ENCODE data around the gene CTAGE15. TPM values are rescaled to one million over a fixed set of nuclear protein-coding genes. Genes with fewer than 3 reads are reported as not detected.
"Not testable (repeated sequence)": the region's sequence is repeated elsewhere in the genome, so short reads cannot be mapped to it uniquely, and the experiment has no call there.

The CTAGE15 gene
- not detected in 2 replicates for polyA plus RNA-seq (2014; cell fraction: cytosol; rRNA removed)
- not detected in 2 replicates for polyA plus RNA-seq (2014; cell fraction: nucleus; rRNA removed)

DNA sequence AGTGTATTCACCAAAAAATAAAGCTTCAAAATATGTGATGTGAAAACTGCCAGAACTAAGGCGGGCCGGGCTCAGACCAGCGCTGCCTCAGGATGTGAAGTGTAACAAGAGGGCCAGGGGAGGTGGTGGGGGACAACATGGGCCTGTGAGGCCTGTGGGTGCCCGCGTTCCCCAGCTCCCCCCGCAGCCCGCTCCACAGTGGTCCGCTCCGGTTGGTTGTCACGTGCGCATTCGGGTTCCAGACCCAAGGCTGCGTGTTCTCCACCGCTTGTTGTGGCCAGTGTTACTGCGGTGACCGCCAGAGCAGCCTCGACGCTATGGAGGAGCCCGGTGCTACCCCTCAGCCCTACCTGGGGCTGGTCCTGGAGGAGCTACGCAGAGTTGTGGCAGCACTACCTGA is at the start of gene CTAGE15:
CTAGE15 (plus strand) TSS at position 301 of the 400 bp plus-strand sequence; CDS start at position 318, 17 bp downstream.
- not testable (repeated sequence) for DNase-seq (ENCODE audit: low spot score)

GRCh38 chr7:143522309-143522916 is 49.2 kb upstream of the CTAGE15 start:
- not testable (repeated sequence) for DNase-seq (ENCODE audit: low spot score)

GRCh38 chr7:143531169-143531926 is 40.3 kb upstream of the CTAGE15 start:
- not testable (repeated sequence) for DNase-seq (ENCODE audit: low spot score)

- not testable (repeated sequence) for DNase-seq (ENCODE audit: low spot score)
Observed at GRCh38 chr7:143531932-143532331, 39.7 kb upstream of the CTAGE15 start.

DNA sequence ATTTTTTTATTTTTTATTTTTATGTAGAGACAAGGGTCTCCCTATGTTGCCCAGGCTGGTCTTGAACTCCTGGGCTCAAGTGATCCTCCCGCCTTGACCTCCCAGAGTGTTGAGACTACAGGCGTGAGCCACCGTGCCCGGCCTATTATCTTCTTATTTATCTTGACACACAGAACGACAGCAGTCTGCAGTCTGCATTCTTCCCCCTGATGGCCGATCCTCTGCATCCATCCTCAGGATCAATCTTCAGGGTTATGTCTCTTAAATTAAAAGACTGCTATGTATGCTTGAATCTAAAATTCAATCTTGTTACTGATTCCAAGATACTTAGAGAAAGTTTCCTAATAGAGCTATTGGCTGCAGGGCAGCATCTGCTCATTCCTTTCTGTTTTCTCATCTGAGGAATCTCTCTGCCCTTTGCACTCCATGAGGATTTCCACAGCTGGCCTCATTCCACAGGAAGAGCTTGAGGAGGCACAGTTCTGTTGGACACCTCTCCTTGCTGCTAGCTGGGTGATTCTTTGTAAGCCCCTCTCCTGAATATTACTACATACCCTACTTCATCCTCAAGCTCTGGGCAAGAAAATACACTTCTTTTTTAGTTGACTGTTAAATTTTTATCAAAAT is 38.3 kb upstream of the CTAGE15 start:
- DNase-seq (ENCODE audit: low spot score), result not testable (repeated sequence)

DNA sequence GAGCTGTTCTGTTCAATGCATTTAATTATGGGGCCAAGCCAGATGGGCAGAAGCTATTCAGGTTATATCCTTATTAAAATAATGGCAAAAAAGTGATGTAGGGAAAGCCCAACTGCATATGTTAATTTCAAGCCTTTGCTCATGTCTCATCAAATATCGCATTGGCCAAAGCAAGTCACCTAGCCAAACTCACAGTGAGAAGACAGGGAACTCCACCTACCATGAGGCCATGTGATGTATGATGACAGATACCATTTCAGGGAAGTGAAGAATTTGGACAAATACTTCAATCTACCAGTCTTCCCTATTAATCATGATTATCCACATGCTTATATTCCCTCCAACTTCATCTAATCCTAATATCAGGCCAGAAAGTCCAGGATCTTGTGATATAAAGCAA is 35.2 kb upstream of the CTAGE15 start:
- not testable (repeated sequence) for DNase-seq (ENCODE audit: low spot score)

GRCh38 chr7:143543288-143544038 is 28.1 kb upstream of the CTAGE15 start:
- DNase-seq (ENCODE audit: low spot score), result not testable (repeated sequence)

DNA sequence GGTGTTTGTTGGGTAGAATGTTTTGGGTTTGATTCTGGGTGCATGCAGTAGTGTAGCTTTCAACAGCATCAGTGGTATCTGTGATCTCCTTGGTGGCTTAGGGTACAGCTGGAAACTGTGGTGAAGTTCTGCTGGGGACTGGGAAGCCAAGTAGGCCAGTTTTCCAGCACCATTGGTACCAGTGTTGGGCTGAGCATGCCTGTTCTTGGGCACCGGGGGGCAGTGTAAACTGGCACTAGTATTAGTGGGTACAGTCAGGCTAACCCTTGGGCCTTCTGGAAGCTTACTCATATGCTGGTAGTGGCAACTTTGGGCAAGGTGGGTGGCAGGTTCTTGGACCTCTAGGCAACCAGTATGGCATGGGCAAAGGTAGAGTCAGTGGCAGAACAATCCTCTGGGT is 15.6 kb upstream of the CTAGE15 start:
- not testable (repeated sequence) for DNase-seq (ENCODE audit: low spot score)

GRCh38 chr7:143563306-143563705 is 8.3 kb upstream of the CTAGE15 start:
- DNase-seq (ENCODE audit: low spot score), result not testable (repeated sequence)

- DNase-seq (ENCODE audit: low spot score), result not testable (repeated sequence)
Observed at GRCh38 chr7:143566001-143566400, 5.6 kb upstream of the CTAGE15 start.

DNA sequence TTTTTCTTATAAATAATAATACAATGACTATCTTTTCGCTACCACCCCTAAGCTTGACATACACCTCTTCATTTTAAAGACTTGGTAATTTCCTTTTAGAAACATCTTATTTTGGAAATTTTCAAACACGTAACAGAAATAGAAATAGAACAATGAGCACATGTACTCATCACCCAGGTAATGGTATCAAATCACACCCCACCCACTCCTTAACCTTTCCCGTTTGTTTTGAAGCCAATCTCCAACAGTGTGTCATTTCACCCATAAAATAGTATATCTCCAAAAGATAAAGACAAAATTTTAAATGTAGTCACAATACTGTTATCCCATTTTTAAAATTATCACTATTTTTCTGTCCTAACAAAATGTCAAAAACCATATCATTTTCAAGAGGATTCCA is 16.6 kb downstream of the CTAGE15 start:
- not testable (repeated sequence) for DNase-seq (ENCODE audit: low spot score)

DNA sequence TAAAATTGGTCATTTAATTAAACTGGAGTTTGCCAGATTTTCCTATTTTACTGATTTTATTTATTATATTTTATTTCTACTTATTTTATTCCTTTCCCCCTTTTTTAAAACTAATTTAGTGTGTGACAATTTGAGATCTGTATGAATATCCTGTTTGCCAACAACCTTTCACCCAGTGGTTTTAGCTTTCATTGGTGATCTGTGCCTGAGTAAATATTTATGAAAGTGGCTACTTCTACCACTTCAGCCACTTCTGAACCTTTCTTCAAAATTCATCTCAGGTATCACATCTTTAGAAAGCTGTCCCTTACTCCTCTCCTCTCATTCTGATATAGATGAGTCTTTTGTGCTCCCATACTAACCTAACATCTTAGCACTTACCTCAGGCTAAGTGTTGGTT is 18.3 kb downstream of the CTAGE15 start:
- DNase-seq (ENCODE audit: low spot score), result not testable (repeated sequence)

DNA sequence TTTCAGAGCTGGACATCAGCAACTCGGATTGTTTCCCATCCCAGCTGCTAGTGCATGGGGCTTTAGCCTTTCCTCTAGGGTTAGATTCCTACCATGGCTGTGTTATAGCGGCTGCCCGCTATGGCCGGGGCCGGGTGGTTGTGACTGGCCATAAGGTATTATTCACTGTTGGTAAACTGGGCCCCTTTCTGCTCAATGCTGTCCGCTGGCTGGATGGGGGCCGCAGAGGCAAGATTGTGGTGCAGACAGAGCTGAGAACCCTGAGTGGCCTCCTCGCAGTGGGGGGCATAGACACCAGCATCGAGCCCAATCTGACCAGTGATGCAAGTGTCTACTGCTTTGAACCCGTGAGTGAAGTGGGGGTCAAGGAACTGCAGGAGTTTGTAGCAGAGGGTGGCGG is 26.5 kb downstream of the CTAGE15 start:
- DNase-seq (ENCODE audit: low spot score), result not testable (repeated sequence)

DNA sequence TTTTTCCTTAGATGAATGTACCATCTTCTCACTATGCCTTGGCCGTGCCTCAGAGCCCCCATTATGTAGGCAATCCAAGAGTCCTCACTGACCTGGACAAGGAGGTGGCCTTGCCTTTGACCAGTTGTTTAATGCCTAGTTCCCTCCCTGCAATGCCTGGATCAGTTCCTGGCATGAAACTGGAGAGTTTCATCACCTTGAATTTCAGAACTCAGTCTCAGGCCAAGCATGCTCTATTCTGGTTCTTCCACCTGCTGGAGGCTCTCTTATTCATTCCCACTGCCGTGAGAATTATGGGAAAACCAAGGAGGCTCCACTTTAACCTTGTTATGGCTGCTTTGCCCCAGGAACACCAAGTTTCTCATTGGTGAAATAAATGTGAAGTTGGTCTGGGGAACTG is 31.9 kb downstream of the CTAGE15 start:
- not testable (repeated sequence) for DNase-seq (ENCODE audit: low spot score)

DNA sequence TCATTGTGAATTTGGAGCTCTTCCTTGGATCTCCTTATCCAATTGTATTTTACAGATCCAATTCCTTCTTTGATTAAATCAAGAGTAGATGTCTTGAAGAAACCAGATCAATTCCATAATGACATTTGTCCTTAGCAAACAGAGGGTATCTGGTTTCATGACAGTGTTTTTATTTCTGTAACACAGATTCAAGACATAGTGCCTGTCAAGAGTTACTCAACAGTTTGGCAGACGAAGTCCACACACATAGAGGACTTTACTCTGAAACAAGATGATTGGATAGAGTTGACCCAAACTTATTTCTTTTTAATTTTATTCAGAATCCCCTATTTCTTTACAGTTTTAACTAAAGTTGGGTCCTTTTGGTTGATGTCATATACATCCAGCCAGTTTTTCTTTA is 34.5 kb downstream of the CTAGE15 start:
- DNase-seq (ENCODE audit: low spot score), result not testable (repeated sequence)

DNA sequence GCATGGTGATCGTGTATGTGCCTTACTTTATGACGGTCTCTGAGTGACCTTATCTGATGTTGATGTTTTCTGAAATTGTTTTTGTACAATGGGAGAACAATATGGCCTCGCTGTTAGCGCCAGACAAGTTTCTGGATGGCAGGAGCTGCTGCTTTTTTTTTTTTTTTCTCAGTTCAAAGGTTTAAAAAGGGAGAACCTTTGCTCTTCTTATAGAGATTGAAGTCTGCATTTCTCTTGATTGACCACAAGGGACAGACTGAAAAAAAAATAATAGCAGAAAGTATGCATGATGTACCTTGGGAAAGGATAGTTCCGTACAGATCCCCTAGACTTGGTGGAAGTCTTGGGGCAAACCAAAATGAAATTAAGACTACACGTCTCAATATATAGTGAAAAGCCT is 43.9 kb downstream of the CTAGE15 start:
- peak; percentile 0 for DNase-seq (ENCODE audit: low spot score)

DNA sequence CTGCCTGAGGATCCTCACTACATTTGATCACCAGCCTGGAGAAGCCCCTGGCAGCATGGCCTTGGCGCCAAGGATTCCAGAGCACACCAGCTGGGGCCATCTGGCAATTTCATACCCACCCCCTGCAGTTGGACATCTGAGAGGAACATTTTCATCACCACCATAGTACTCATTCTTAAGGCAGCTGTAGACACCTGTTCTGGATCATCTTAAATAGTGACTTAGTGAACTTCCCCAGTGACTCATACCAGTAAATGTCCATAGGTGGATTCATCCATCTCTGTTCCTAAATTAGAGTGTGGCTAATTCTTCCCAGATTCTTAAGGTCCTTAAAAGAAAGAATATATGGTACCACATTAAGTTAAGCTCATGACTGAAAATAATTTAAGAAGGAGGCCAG is 45.6 kb downstream of the CTAGE15 start:
- DNase-seq (ENCODE audit: low spot score), result not testable (repeated sequence)

DNA sequence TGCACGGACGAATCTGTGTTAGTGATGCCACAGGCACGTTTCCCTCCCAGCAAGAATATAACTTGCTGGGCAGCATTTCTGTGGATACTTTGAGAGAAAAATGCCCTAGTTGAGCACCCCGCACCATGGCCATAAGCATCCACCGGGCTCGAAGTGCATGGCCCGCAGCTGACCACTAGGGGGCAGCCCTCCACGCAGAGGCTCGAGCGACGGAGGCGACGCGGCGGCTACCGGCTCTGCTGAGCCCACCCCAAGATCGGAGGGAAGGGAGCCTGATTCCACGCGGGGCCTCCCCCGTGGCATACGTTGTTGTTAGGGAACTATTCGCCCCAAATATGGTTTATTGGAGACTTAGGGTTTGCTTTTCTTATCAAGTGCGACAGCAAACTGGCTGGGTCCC is 48.5 kb downstream of the CTAGE15 start:
- not testable (repeated sequence) for DNase-seq (ENCODE audit: low spot score)

GRCh38 chr7:143620646-143621045 is 49.0 kb downstream of the CTAGE15 start, which contains the start of gene TCAF2:
TSS of gene TCAF2 (plus strand) at chr7:143620974.
- DNase-seq (ENCODE audit: low spot score), result not testable (repeated sequence)

DNA sequence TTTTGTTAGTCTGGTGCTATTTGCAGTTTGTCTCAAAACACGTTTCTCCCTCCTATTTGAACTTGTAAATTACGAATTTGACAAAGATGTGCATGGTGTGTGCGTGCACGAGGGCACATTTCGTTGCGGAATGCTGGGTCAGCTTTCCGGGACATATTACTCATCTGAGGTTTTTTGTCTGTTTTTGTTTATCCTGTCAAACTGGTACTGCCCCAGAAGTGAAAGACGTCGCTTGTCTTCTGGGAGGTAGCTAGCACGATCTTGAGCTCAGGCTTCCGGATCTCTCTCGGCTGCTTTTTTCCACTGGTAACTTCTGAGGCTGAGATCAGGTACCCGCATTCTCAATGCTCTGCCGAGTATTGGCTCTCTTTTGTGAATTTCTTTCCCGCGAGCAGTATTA is 49.6 kb downstream of the CTAGE15 start:
- DNase-seq (ENCODE audit: low spot score), result not testable (repeated sequence)

DNA sequence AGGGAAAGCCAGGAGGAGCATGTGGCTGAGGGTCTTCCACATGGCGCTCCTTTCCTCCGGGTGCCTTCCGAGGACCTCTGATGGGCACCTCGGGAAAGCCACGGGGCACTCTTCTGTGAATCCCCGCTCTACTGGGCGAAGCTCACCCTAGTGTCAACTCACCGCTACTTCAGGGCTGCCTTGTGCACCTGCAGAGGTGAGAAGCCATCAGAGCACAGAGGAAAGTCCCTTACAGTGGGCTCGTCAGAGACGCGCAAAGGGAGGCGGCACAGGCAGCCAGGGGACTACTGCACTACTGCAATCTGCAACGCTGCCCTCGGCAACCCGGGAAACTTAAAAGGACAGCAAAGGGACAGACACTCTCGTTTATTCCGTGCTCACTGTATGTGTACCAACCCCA is 50.5 kb downstream of the CTAGE15 start:
- DNase-seq (ENCODE audit: low spot score), result not testable (repeated sequence)
